HepG2 (cell line): ENCODE results near the gene DOK1. TPM values are rescaled to one million over a fixed set of nuclear protein-coding genes. Genes with fewer than 3 reads are reported as not detected.
A peak's percentile ranks its signal among the peaks of the same experiment; 100 is the strongest.

ENCODE experiments used
- ATAC-seq: fragments of 200-7000 bp; cut with Tn5 transposase; 3 replicates; pipeline ENCODE4 v1.9.1; 2020; ENCODE audit warnings: mild to moderate bottlenecking, moderate library complexity
- BruUV-seq: library from RNA; stranded (reverse); fragments of 400-500 nt; replicated peaks from 2 replicates; lab custom pipeline; 2021; lab: Mats Ljungman, UMichigan
- CTCF ChIA-PET: fragments of 300-600 bp; formaldehyde crosslinking; extraction: SDS; loops from one replicate; lab custom pipeline; 2021; ENCODE audit warnings: low total read pairs, inconsistent platforms, low intra/inter-chr PET ratio; lab: Yijun Ruan, JAX
- POLR2A ChIA-PET: fragments of 350-600 bp; sonication (Branson Sonifier 250); formaldehyde crosslinking; loops from one replicate; lab custom pipeline; 2020; ENCODE audit warnings: antibody characterized with exemption, inconsistent platforms; lab: Yijun Ruan, JAX
- DNase-seq: peaks from one replicate; pipeline ENCODE4 v3.0.0-alpha.2; 2015; ENCODE audit warnings: low spot score
- FAIRE-seq: peaks from 3 replicates; lab custom pipeline; 2011; peaks lifted over from hg19 to GRCh38; lab: Jason Lieb, UNC
- H2AFZ ChIP-seq: one replicate; pipeline ENCODE4 v1.6.1; 2011; ENCODE audit warnings: low read length, inconsistent platforms
- H3K27ac ChIP-seq: fragments of 300-600 bp; 3 replicates; pipeline ENCODE4 v1.8.0; 2011; ENCODE audit warnings: mixed run types, mild to moderate bottlenecking, mixed read lengths, low read length, inconsistent platforms; ENCODE audit not compliant: insufficient read depth; ENCODE audit errors: extremely low read length
- H3K27me3 ChIP-seq, 2 experiments: fragments of 200-600 bp in 1 of 2; 2 replicates in 1 of 2; 3 replicates in 1 of 2; pipeline versions ENCODE4 v1.6.0 to v1.8.0; 2011; ENCODE audit warnings: low read length in 2 of 2, mild to moderate bottlenecking in 2 of 2, moderate library complexity in 2 of 2, inconsistent platforms in 1 of 2; ENCODE audit not compliant: insufficient read depth in 2 of 2, control insufficient read depth in 1 of 2
- H3K36me3 ChIP-seq, 2 experiments: fragments of 200-600 bp in 1 of 2; replicated peaks in 1 of 2; 2 replicates in 1 of 2; 3 replicates in 1 of 2; pipeline versions ENCODE4 v1.5.1 to v1.8.0; 2011; ENCODE audit warnings: low read length in 2 of 2, inconsistent platforms in 1 of 2; ENCODE audit not compliant: insufficient read depth in 2 of 2, control insufficient read depth in 1 of 2
- H3K4me1 ChIP-seq: 2 replicates; pipeline ENCODE4 v1.5.1; 2012; ENCODE audit warnings: low read length, inconsistent platforms; ENCODE audit not compliant: insufficient read depth
- H3K4me2 ChIP-seq: 2 replicates; pipeline ENCODE4 v1.6.0; 2011; ENCODE audit warnings: low read depth, low read length, inconsistent platforms
- H3K4me3 ChIP-seq, 3 experiments: fragments of 200-600 bp in 1 of 3; sonication (generic), shearing (Covaris generic) in 1 of 3; replicated peaks in 1 of 3; 2 replicates each; pipeline ENCODE4 v1.5.1; 2011 to 2016; ENCODE audit warnings: low read length in 3 of 3, inconsistent platforms in 2 of 3, low read depth in 2 of 3, mild to moderate bottlenecking in 2 of 3, control low read depth in 1 of 3, mixed read lengths in 1 of 3; ENCODE audit not compliant: insufficient read depth in 1 of 3
- H3K79me2 ChIP-seq: one replicate; pipeline ENCODE4 v1.6.1; 2011; ENCODE audit warnings: low read length, inconsistent platforms; ENCODE audit not compliant: insufficient read depth
- H3K9ac ChIP-seq: 2 replicates; pipeline ENCODE4 v1.6.0; 2011; ENCODE audit warnings: mild to moderate bottlenecking, low read depth, low read length, inconsistent platforms; ENCODE audit not compliant: insufficient read depth
- H3K9me3 ChIP-seq: 2 replicates; pipeline ENCODE4 v1.5.1; 2012; ENCODE audit warnings: mild to moderate bottlenecking, low read length
- H4K20me1 ChIP-seq: 2 replicates; pipeline ENCODE4 v1.6.0; 2011; ENCODE audit warnings: inconsistent platforms, mild to moderate bottlenecking, low read length, moderate library complexity; ENCODE audit not compliant: insufficient read depth
- EP300 ChIP-seq, 3 experiments: sonication (generic) in 1 of 3; formaldehyde crosslinking in 1 of 3; IDR thresholded peaks; 2 replicates each; pipeline versions ENCODE4 v1.5.1 to v1.6.1; 2011 to 2020; ENCODE audit warnings: low read depth in 2 of 3, low read length in 2 of 3, borderline replicate concordance in 1 of 3, improper control_type of control experiment in 1 of 3, mild to moderate bottlenecking in 1 of 3, missing genetic modification reagents in 1 of 3, moderate library complexity in 1 of 3
- FLYWCH1 ChIP-seq: sonication (generic); formaldehyde crosslinking; IDR thresholded peaks from 2 replicates; pipeline ENCODE4 v1.8.1; 2023; ENCODE audit warnings: mild to moderate bottlenecking, missing genetic modification reagents
- KLF16 ChIP-seq, 2 experiments: sonication (generic) in 1 of 2; formaldehyde crosslinking in 1 of 2; IDR thresholded peaks; 2 replicates each; pipeline versions ENCODE4 v1.6.1 to v1.8.0; 2016 to 2023; ENCODE audit warnings: missing genetic modification reagents in 2 of 2, missing compliant biosample characterization in 1 of 2
- NAIF1 ChIP-seq: sonication (generic); formaldehyde crosslinking; IDR thresholded peaks from 2 replicates; pipeline ENCODE4 v1.5.0; 2020; ENCODE audit warnings: mild to moderate bottlenecking, missing genetic modification reagents, borderline replicate concordance
- NFE2L1 ChIP-seq: sonication (generic); formaldehyde crosslinking; IDR thresholded peaks from 2 replicates; pipeline ENCODE4 v1.4.0; 2020; ENCODE audit warnings: missing genetic modification reagents, mild to moderate bottlenecking, borderline replicate concordance
- NFYB ChIP-seq: sonication (generic); formaldehyde crosslinking; IDR thresholded peaks from 2 replicates; pipeline ENCODE4 v1.4.0; 2020; ENCODE audit warnings: missing genetic modification reagents
- POLR2AphosphoS5 ChIP-seq: IDR thresholded peaks from 2 replicates; pipeline ENCODE4 v1.6.1; 2012; ENCODE audit warnings: low read depth, low read length
- SMYD3 ChIP-seq: sonication (generic); formaldehyde crosslinking; IDR thresholded peaks from 2 replicates; pipeline ENCODE4 v1.8.1; 2023; ENCODE audit warnings: mild to moderate bottlenecking, missing genetic modification reagents
- SOX13 ChIP-seq, 3 experiments: fragments of 450-650 bp in 1 of 3; sonication (generic) in 1 of 3; formaldehyde crosslinking in 1 of 3; IDR thresholded peaks in 2 of 3; conservative IDR thresholded peaks in 1 of 3; 2 replicates each; pipeline versions ENCODE4 v1.5.0 to v1.6.1; 2016 to 2020; ENCODE audit warnings: antibody characterized with exemption in 1 of 3, mild to moderate bottlenecking in 1 of 3, missing compliant biosample characterization in 1 of 3, missing genetic modification reagents in 1 of 3, moderate library complexity in 1 of 3
- ZBTB8A ChIP-seq: sonication (generic); formaldehyde crosslinking; IDR thresholded peaks from 2 replicates; pipeline ENCODE4 v1.4.0; 2020; ENCODE audit warnings: mild to moderate bottlenecking, low read depth, missing genetic modification reagents, borderline replicate concordance
- ZNF121 ChIP-seq: sonication (generic); formaldehyde crosslinking; IDR thresholded peaks from 2 replicates; pipeline ENCODE4 v1.5.0; 2020; ENCODE audit warnings: mild to moderate bottlenecking, missing genetic modification reagents
- ZNF382 ChIP-seq: sonication (generic); formaldehyde crosslinking; IDR thresholded peaks from 2 replicates; pipeline ENCODE4 v1.5.0; 2020; ENCODE audit warnings: missing genetic modification reagents, mild to moderate bottlenecking, borderline replicate concordance
- ZNF558 ChIP-seq: sonication (generic); formaldehyde crosslinking; IDR thresholded peaks from 2 replicates; pipeline ENCODE4 v1.9.0; 2022; ENCODE audit warnings: mild to moderate bottlenecking, missing genetic modification reagents, borderline replicate concordance
- ZNF569 ChIP-seq: sonication (generic); formaldehyde crosslinking; IDR thresholded peaks from 2 replicates; pipeline ENCODE4 v1.5.0; 2020; ENCODE audit warnings: mild to moderate bottlenecking, missing genetic modification reagents, moderate library complexity, borderline replicate concordance
- ZNF781 ChIP-seq: sonication (generic); formaldehyde crosslinking; IDR thresholded peaks from 2 replicates; pipeline ENCODE4 v1.5.1; 2020; ENCODE audit warnings: borderline replicate concordance, mild to moderate bottlenecking, missing genetic modification reagents; ENCODE audit errors: not compliant biosample characterization
- WGBS: methylation state at CpG from one replicate; pipeline ENCODE4 v1.1.6; 2017; ENCODE audit warnings: low lambda C conversion rate; 5-methylcytosine and 5-hydroxymethylcytosine counted together
- in situ Hi-C: cut with HindIII; loops from 2 replicates; pipeline ENCODE4 v1.10.0; 2017; ENCODE audit warnings: low pct_unique_long_range_greater_than_20kb; ENCODE audit not compliant: extremely low pct_ligation_motif_present
- intact Hi-C: fragments of 100-400 bp; cut with micrococcal nuclease; formaldehyde crosslinking; loops from one replicate; pipeline ENCODE4 v1.10.0; 2022; ENCODE audit not compliant: unreplicated experiment
- polyA plus RNA-seq, 8 experiments: library from polyadenylated mRNA; depleted of rRNA in 3 of 8; stranded (reverse) in 7 of 8; unstranded in 1 of 8; fragments of >200 nt; fragmentation: Illumina TruSeq in 4 of 8; extraction: Trizol in 4 of 8; gene quantifications; 2 replicates each; pipeline versions ENCODE4 v1.2.1 to v1.2.3, GENCODE V29; 2011 to 2016; ENCODE audit warnings: low read depth in 4 of 8, missing spikeins in 1 of 8, mixed read lengths in 1 of 8; ENCODE audit not compliant: insufficient read depth in 1 of 8
- total RNA-seq, 5 experiments: library from RNA; depleted of rRNA; stranded (reverse); fragments of >200 nt; fragmentation: Illumina TruSeq; extraction: Trizol; gene quantifications; 2 replicates each; pipeline ENCODE4 v1.2.3, GENCODE V29; 2016; ENCODE audit warnings: low read depth in 1 of 5
- TF ChIP-seq, protein P1 (sequence below): sonication (generic); formaldehyde crosslinking; IDR thresholded peaks from 2 replicates; pipeline ENCODE4 v1.5.0; 2020; ENCODE audit warnings: mild to moderate bottlenecking, missing genetic modification reagents
- TF ChIP-seq, protein P2 (sequence below): sonication (generic); formaldehyde crosslinking; conservative IDR thresholded peaks from 2 replicates; pipeline ENCODE4 v1.4.0; 2020; ENCODE audit warnings: missing genetic modification reagents

DOK1 gene
- total and polyA plus RNA-seq, 2 of the 13 experiments (the other 11 are each of a cell fraction or from before 2014, with no cell fraction given): 0.53 to 0.74 TPM

DNA sequence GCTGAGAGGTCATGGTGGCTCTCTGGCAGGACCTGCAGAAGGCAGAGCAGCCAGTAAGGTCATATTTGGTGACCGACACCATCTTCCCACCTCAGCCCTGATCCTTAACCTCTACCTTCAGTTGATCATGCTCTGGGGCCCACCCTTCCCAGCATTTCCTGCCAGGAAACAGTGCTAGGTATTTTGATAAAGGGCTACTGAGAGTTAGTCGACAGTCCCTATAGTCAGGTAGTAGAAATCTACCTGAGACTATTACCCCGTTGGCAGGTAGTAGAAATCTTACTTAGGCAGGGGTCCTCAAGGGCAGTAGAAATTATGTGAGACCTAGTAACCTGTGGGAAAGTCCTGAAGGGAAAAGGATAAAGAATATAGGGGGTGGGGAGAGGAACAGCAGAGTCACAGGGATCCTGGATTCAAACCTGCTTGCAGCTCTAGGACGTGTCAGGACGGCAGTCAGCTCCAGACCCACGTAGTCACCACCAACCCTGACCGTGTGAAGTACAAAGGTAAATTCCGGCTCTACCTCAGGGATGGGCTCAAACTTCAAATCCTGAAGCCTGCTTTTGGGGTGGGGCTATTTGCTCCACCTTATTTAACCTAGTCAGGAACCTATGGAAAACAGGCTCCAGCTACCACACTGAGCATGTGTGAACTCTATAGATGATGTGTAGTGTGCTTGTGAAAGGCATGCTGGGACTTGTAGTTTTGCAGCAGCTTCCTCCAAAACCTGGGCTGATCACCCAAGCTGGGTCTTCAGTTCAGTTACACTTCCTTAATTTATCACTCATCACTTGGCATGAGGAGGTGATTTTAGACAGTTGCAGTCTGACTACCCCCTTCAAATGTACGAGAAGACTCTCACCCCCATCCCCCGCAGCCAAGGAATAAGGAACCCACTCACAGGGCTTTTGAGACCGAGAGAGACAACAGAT is 28.5 kb upstream of the DOK1 start, which contains the start of gene DQX1:
DQX1 (minus strand) TSS at position 515 of the 932 bp plus-strand sequence; CDS start at position 13, 502 bp downstream.
- intact Hi-C loops (no loop called here), in situ Hi-C loops (no loop called here)
- CTCF ChIA-PET: no interaction called here
- peaks cover 57% of the 10 kb centered on the region for H3K4me1 ChIP-seq
- WGBS: 29% methylated on average over 11 of the region's 11 CpGs
- no peaks in the 10 kb centered on the region for H4K20me1 ChIP-seq
- H3K27me3 ChIP-seq: no peaks in the 10 kb centered on the region; a peak in 1 of 5 replicates
- H3K9ac ChIP-seq: peak within 1 kb of the TSS; percentile 83
- no peaks in the 10 kb centered on the region for H3K9me3 ChIP-seq
- peak within 1 kb of the TSS; percentile 89 for H3K27ac ChIP-seq
- peak; percentile 99 for DNase-seq
- peak within 1 kb of the TSS; percentile 45 to 76 (median 62) for H3K4me3 ChIP-seq
- TSS peak; percentile 39 for BruUV-seq
- H2AFZ ChIP-seq: peak within 1 kb of the TSS; percentile 20
- H3K4me2 ChIP-seq: peak within 1 kb of the TSS; percentile 100
- FAIRE-seq: peak; percentile 99
- POLR2A ChIA-PET: interaction anchor here (0.6 to 5.4 kb wide), 20 partner anchors 8 to 406 kb away, joined by 3 to 135 read pairs (median 6); partner anchors contain the start of genes CCDC142, INO80B, LBX2 and MRPL53
- peaks cover 19 to 38% of the 10 kb centered on the region in 2 experiments for H3K36me3 ChIP-seq
- peaks cover 50% of the 10 kb centered on the region for H3K79me2 ChIP-seq
- peak; percentile 74 for ATAC-seq
- peak; percentile 25 to 73; a peak in 2 of 4 replicates for TF ChIP-seq EP300 (IDR thresholded peaks at IDR 0.05; ENCODE audit: low read depth in 2 of 2, low read length in 2 of 2)
- 0 out of 2 replicates have a peak, but pooled peaks have one; percentile 22 for TF ChIP-seq EP300 (CRISPR knock-in tag; IDR thresholded peaks at IDR 0.05; ENCODE audit: borderline replicate concordance)
- TF ChIP-seq NAIF1: no peak
- no peak for TF ChIP-seq ZNF382 (CRISPR knock-in tag)
- TF ChIP-seq SMYD3 (CRISPR knock-in tag): no peak
- 0 out of 2 replicates have a peak, but pooled peaks have one; percentile 68 for TF ChIP-seq ZNF569
- TF ChIP-seq FLYWCH1 (CRISPR knock-in tag): no peak
- TF ChIP-seq ZBTB8A: no peak
- peak; percentile 98 for TF ChIP-seq POLR2AphosphoS5
- peak; percentile 57; the same call in 1 of the 2 replicates for TF ChIP-seq NFYB (CRISPR knock-in tag)
- TF ChIP-seq ZNF781: peak; percentile 65
- no peak for TF ChIP-seq NFE2L1 (CRISPR knock-in tag)
- TF ChIP-seq KLF16 (CRISPR knock-in tag; IDR thresholded peaks at IDR 0.05): peak in 1 of 2 experiments; percentile 69; a peak in 1 of 4 replicates
- TF ChIP-seq, protein P1, sequence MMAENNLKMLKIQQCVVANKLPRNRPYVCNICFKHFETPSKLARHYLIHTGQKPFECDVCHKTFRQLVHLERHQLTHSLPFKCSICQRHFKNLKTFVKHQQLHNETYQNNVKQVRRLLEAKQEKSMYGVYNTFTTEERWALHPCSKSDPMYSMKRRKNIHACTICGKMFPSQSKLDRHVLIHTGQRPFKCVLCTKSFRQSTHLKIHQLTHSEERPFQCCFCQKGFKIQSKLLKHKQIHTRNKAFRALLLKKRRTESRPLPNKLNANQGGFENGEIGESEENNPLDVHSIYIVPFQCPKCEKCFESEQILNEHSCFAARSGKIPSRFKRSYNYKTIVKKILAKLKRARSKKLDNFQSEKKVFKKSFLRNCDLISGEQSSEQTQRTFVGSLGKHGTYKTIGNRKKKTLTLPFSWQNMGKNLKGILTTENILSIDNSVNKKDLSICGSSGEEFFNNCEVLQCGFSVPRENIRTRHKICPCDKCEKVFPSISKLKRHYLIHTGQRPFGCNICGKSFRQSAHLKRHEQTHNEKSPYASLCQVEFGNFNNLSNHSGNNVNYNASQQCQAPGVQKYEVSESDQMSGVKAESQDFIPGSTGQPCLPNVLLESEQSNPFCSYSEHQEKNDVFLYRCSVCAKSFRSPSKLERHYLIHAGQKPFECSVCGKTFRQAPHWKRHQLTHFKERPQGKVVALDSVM (CRISPR knock-in tag): no peak
- TF ChIP-seq ZNF121: no peak
- TF ChIP-seq ZNF558 (CRISPR knock-in tag): no peak
- peak; percentile 50; the same call in 1 of the 2 replicates for TF ChIP-seq SOX13 (IDR thresholded peaks at IDR 0.05)
- peak in 1 of 2 experiments; percentile 44; a peak in 1 of 4 replicates for TF ChIP-seq SOX13 (CRISPR knock-in tag; conservative IDR thresholded peaks at IDR 0.05 in 1 of 2, IDR thresholded peaks at IDR 0.05 in 1 of 2)
- TF ChIP-seq, protein P2, sequence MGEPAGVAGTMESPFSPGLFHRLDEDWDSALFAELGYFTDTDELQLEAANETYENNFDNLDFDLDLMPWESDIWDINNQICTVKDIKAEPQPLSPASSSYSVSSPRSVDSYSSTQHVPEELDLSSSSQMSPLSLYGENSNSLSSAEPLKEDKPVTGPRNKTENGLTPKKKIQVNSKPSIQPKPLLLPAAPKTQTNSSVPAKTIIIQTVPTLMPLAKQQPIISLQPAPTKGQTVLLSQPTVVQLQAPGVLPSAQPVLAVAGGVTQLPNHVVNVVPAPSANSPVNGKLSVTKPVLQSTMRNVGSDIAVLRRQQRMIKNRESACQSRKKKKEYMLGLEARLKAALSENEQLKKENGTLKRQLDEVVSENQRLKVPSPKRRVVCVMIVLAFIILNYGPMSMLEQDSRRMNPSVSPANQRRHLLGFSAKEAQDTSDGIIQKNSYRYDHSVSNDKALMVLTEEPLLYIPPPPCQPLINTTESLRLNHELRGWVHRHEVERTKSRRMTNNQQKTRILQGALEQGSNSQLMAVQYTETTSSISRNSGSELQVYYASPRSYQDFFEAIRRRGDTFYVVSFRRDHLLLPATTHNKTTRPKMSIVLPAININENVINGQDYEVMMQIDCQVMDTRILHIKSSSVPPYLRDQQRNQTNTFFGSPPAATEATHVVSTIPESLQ (CRISPR knock-in tag): no peak
